Common myeloid progenitor, CD34-positive (primary cell): ENCODE data around the gene C20orf202.
"Not testable (repeated sequence)": the region's sequence is repeated elsewhere in the genome, so short reads cannot be mapped to it uniquely, and the experiment has no call there.

Source experiments
- CTCF ChIA-PET: fragments of 350-600 bp; sonication (Branson Sonifier 250); formaldehyde crosslinking; loops from one replicate; lab custom pipeline; 2021; ENCODE audit warnings: antibody characterized with exemption; lab: Charles Lee
- POLR2A ChIA-PET: fragments of 350-600 bp; sonication (Branson Sonifier 250); formaldehyde crosslinking; loops from one replicate; lab custom pipeline; 2021; ENCODE audit warnings: antibody characterized with exemption; lab: Charles Lee
- DNase-seq, 3 donors: peaks; one replicate each; pipeline versions ENCODE4 v3.0.0 to v3.0.0-alpha.2; 2013
- H3K27ac ChIP-seq, 2 experiments: 1 replicate in 1 of 2; 2 replicates in 1 of 2; pipeline ENCODE4 v1.7.0; 2013; ENCODE audit warnings: inconsistent platforms in 2 of 2, low read length in 2 of 2, mild to moderate bottlenecking in 2 of 2, low read depth in 1 of 2, moderate library complexity in 1 of 2; ENCODE audit not compliant: severe bottlenecking in 2 of 2, insufficient read depth in 1 of 2, poor library complexity in 1 of 2
- H3K27me3 ChIP-seq, 5 experiments: replicated peaks in 2 of 5; 1 replicate in 3 of 5; 2 replicates in 2 of 5; pipeline versions ENCODE4 v1.6.1 to v1.7.0; 2013; ENCODE audit warnings: low read length in 4 of 5, mild to moderate bottlenecking in 2 of 5, moderate library complexity in 2 of 5, inconsistent platforms in 1 of 5; ENCODE audit not compliant: insufficient read depth in 5 of 5, control insufficient read depth in 4 of 5
- H3K36me3 ChIP-seq, 4 experiments: 1 replicate in 2 of 4; 2 replicates in 2 of 4; pipeline versions ENCODE4 v1.6.1 to v1.7.0; 2013; ENCODE audit warnings: low read length in 3 of 4, control low read depth in 1 of 4, mild to moderate bottlenecking in 1 of 4; ENCODE audit not compliant: control insufficient read depth in 4 of 4, insufficient read depth in 4 of 4
- H3K4me1 ChIP-seq, 4 experiments: 1 replicate in 3 of 4; 2 replicates in 1 of 4; pipeline versions ENCODE4 v1.6.1 to v1.7.1; 2013; ENCODE audit warnings: low read length in 3 of 4, mild to moderate bottlenecking in 3 of 4, control low read depth in 1 of 4, inconsistent platforms in 1 of 4, moderate library complexity in 1 of 4; ENCODE audit not compliant: control insufficient read depth in 4 of 4, insufficient read depth in 4 of 4; ENCODE audit errors: control extremely low read depth in 1 of 4
- H3K4me3 ChIP-seq, 7 experiments: 1 replicate in 4 of 7; 2 replicates in 3 of 7; pipeline versions ENCODE4 v1.5.1 to v1.7.0; 2013; ENCODE audit warnings: mild to moderate bottlenecking in 7 of 7, low read length in 6 of 7, moderate library complexity in 6 of 7, inconsistent platforms in 2 of 7, low read depth in 2 of 7, control low read depth in 1 of 7; ENCODE audit not compliant: insufficient read depth in 4 of 7, control insufficient read depth in 1 of 7; ENCODE audit errors: extremely low read depth in 1 of 7
- H3K9me3 ChIP-seq, 5 experiments: 1 replicate in 4 of 5; 2 replicates in 1 of 5; pipeline versions ENCODE4 v1.6.1 to v1.7.1; 2013; ENCODE audit warnings: low read length in 4 of 5, mild to moderate bottlenecking in 2 of 5, inconsistent platforms in 1 of 5, low read depth in 1 of 5, moderate library complexity in 1 of 5; ENCODE audit not compliant: control insufficient read depth in 4 of 5, insufficient read depth in 2 of 5; ENCODE audit errors: control extremely low read depth in 1 of 5
- WGBS: methylation state at CpG from one replicate; pipeline ENCODE4 v1.1.5; 2013; ENCODE audit not compliant: insufficient coverage; 5-methylcytosine and 5-hydroxymethylcytosine counted together

Gene C20orf202

DNA sequence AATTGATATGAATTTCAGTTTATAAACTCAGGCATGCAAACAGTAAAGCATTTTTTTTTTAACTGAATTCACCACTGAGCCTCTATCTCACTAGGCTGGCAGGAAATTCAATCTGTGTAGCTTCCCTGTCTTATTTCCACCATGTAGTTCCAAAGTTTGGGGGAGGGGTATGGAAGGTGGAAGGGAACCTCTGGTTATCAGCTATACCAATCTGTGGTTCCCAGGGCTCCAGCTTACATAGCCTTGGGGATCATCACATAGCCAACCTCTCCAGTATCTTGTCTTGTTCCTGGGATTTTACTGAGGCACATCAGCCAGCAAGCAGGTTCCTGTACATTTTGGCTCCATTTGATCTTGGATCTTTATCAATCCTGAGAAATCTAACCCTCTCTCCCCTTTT is 38.2 kb downstream of the C20orf202 start:
- H3K27me3 ChIP-seq: peaks cover 0 to 32% (median 15%) of the 10 kb centered on the region in 5 experiments
- POLR2A ChIA-PET: no interaction called here
- CTCF ChIA-PET: interaction anchor here (0.7 to 1.6 kb wide), 3 partner anchors 8 to 28 kb away, joined by 3 to 5 read pairs (median 5); no protein-coding TSS in a partner anchor
- no peak overlapping the region for H3K4me3 ChIP-seq
- H3K9me3 ChIP-seq: no peaks in the 10 kb centered on the region
- peaks cover 4 to 14% (median 8%) of the 10 kb centered on the region in 4 experiments for H3K4me1 ChIP-seq
- no peaks in the 10 kb centered on the region for H3K36me3 ChIP-seq
- no peak overlapping the region for H3K27ac ChIP-seq
- no peak for DNase-seq

DNA sequence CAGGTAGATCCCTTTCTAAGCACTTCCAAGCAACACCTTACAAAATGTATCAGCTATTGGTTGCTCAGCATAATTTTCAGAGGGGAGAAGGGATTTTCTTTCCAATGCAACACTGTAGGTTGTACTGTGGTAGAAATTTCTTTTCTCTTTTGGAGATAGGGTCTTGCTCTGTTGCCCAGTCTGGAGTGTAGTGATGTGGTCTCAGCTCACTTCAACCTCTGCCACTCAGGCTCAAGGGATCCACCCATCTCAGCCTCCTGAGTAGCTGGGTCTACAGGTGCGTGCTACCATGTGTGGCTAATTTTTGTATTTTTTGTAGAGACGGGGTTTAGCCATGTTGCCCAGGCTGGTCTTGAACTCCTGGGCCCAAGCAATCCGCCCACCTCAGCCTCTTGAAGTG is 38.8 kb downstream of the C20orf202 start:
- Histone ChIP-seq H3K36me3 (no peaks in the 10 kb centered on the region), H3K4me1 (peaks cover 4 to 14% (median 8%) of the 10 kb centered on the region in 4 experiments), H3K27me3 (peaks cover 0 to 26% (median 11%) of the 10 kb centered on the region in 5 experiments), H3K4me3 (no peak overlapping the region), H3K27ac (no peak overlapping the region), H3K9me3 (no peaks in the 10 kb centered on the region)
- ChIA-PET POLR2A (no interaction called here), CTCF (interaction anchor here (1.4 to 1.6 kb wide), 2 partner anchors 10 to 29 kb away, joined by 3 to 5 read pairs; no protein-coding TSS in a partner anchor)
- WGBS: no CpG with 5 or more reads among the region's 3 CpGs
- no peak for DNase-seq

DNA sequence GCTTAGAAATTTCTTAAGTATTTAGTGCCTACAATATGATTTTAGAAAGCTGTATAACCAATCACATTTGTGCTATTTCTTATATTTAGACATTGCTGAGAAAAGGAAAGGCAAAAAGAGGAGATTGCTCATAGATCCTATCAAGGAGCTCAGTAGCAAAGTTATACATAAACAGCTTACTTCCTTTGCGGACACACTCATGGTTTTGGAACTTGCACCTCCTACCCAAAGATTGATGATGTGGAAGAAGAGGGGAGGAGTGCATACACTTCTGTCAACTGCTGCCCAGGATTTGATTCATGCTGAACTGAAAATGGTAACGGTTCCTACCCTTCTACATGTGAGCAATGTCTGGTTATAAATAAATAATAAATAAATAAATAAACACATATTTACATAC is 39.3 kb downstream of the C20orf202 start:
- POLR2A ChIA-PET: no interaction called here
- no peaks in the 10 kb centered on the region for H3K9me3 ChIP-seq
- no peak overlapping the region for H3K27ac ChIP-seq
- peak; percentile 43 to 85 (median 71) for DNase-seq
- peak overlapping the region in 1 of 7 experiments; percentile 4 for H3K4me3 ChIP-seq
- peaks cover 4 to 14% (median 8%) of the 10 kb centered on the region in 4 experiments for H3K4me1 ChIP-seq
- H3K27me3 ChIP-seq: peaks cover 0 to 22% (median 10%) of the 10 kb centered on the region in 5 experiments
- CTCF ChIA-PET: interaction anchor here (1.4 to 1.6 kb wide), 2 partner anchors 10 to 29 kb away, joined by 3 to 5 read pairs; no protein-coding TSS in a partner anchor
- no CpG with 5 or more reads among the region's 2 CpGs for WGBS
- H3K36me3 ChIP-seq: no peaks in the 10 kb centered on the region

GRCh38 chr20:1245578-1245977 is 42.3 kb downstream of the C20orf202 start:
- H3K27ac ChIP-seq: no peak overlapping the region
- POLR2A ChIA-PET: no interaction called here
- no peaks in the 10 kb centered on the region for H3K36me3 ChIP-seq
- DNase-seq: no peak
- 100% methylated on average over 1 of the region's 2 CpGs for WGBS
- no peaks in the 10 kb centered on the region for H3K9me3 ChIP-seq
- H3K4me3 ChIP-seq: no peak overlapping the region
- CTCF ChIA-PET: no interaction called here
- peaks cover 0 to 14% (median 6%) of the 10 kb centered on the region in 5 experiments for H3K27me3 ChIP-seq
- H3K4me1 ChIP-seq: peaks cover 4 to 14% (median 8%) of the 10 kb centered on the region in 4 experiments

DNA sequence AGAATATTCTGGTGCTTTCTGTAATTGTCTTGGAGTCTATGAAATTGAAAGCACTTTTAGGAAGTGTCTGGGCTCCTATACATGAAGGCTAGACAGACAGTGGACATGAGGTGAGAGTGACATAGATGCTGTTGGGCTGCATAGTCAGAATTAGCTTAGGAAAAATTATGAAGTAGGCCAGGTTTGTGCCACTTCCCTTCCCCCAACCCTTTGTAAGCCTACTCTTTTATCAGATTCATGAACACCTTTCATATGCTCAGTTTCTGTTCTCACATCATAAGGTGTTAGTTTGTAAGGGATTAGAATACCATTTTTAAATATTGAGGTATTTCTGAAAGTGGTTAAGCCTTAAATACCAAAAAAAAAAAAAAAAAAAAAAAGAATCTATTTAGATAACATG is 44.4 kb downstream of the C20orf202 start:
- Histone ChIP-seq H3K4me3 (no peak overlapping the region), H3K36me3 (no peaks in the 10 kb centered on the region), H3K4me1 (no peaks in the 10 kb centered on the region), H3K27ac (no peak overlapping the region), H3K9me3 (no peaks in the 10 kb centered on the region), H3K27me3 (peaks cover 0 to 18% (median 12%) of the 10 kb centered on the region in 5 experiments)
- POLR2A ChIA-PET: no interaction called here
- CTCF ChIA-PET: interaction anchor here (0.6 to 1.5 kb wide), 5 partner anchors 8 to 33 kb away, joined by 3 to 5 read pairs (median 3); no protein-coding TSS in a partner anchor
- no peak for DNase-seq

- DNase-seq, H3K4me1 ChIP-seq, H3K36me3 ChIP-seq, H3K27ac ChIP-seq, H3K9me3 ChIP-seq, H3K4me3 ChIP-seq, POLR2A ChIA-PET: not testable (repeated sequence)
- CTCF ChIA-PET: interaction anchor here (1.5 to 2.0 kb wide), 2 partner anchors 9 to 33 kb away, joined by 5 to 6 read pairs; no protein-coding TSS in a partner anchor
- peaks cover 0 to 22% (median 18%) of the 10 kb centered on the region in 5 experiments for H3K27me3 ChIP-seq
- no CpG with 5 or more reads among the region's 2 CpGs for WGBS
These were observed 47.0 kb downstream of the C20orf202 start for GRCh38 chr20:1250282-1250681.

- WGBS: 96% methylated on average over 3 of the region's 3 CpGs
- ChIA-PET CTCF (interaction anchor here (2.0 kb wide), 1 partner anchor 10 kb away, joined by 5 read pairs; no protein-coding TSS in a partner anchor), POLR2A (no interaction called here)
- no peak overlapping the region for H3K27ac ChIP-seq
- no peaks in the 10 kb centered on the region for H3K36me3 ChIP-seq
- H3K9me3 ChIP-seq: peaks cover 0 to 5% (median 0%) of the 10 kb centered on the region in 5 experiments
- H3K4me3 ChIP-seq: no peak overlapping the region
- peaks cover 0 to 30% (median 15%) of the 10 kb centered on the region in 5 experiments for H3K27me3 ChIP-seq
- H3K4me1 ChIP-seq: no peaks in the 10 kb centered on the region
- DNase-seq: no peak
These were observed 49.2 kb downstream of the C20orf202 start for GRCh38 chr20:1252416-1252815.
